GM19463 (cell line): ENCODE results near the gene SLC28A1.
"Not testable (repeated sequence)": the region's sequence is repeated elsewhere in the genome, so short reads cannot be mapped to it uniquely, and the experiment has no call there.

Experiments used
- ATAC-seq: cut with Tn5 transposase; IDR thresholded peaks from one replicate; pipeline ENCODE4 v1.9.1; 2021; ENCODE audit warnings: mild to moderate bottlenecking, moderate library complexity; ENCODE audit not compliant: unreplicated experiment

Gene SLC28A1

DNA sequence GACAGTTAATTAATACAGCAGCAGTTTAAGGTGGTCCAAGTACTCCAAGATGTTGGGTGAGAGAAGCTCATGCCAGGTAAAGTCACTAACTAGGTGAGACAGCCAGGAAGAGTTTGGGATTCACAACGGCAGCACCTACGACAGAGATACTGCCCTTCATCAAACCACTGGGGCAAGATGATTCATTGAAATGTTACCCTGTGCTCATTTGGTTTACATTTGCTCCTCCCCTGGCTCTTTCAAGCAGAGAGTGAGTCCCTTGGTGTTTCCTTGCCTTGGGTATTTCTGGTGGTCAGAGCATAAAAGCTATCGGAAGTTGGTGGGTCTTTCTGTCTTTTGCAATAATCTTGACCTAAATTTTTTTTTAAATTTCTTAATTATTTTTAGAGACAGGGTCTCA, 77.2 kb downstream of the SLC28A1 start:
- no peak for ATAC-seq

DNA sequence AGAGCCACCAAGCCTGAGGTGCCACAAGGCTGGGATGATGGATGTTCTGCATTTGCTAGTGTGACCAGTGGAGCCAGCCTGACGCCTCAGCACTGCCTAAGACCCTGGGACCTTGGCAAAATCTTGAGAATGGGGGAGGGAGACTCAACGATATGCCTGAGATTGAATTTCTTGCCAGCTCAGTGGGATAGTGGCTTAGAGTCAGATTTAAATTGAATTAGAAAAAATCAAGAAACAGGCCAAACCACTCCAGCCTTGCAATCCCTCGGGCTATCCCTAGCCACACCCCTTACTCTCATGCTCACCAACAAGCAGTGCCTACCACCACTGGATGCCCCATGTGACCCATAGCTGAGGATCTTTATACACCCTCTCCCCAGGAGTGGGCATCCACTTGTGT, 78.5 kb downstream of the SLC28A1 start:
- no peak for ATAC-seq

DNA sequence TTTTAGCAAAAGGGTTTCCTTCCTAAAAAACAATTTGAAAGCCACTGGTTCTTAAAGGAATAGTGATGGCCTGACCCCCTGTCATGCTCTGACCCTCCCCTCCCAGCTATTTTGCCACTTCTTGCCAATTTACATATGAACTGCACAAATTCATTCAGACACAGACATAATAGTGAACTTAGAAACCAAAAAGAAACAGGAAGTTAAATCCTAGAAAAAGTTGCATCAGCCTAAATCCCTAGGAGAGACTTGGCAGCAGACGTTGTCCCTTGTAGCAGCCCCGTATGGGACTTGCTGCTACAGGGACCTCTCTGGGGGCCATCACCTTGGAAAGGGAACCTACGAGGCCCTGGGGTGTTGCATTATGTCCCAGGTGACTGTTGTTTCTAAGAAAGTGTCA, 82.9 kb downstream of the SLC28A1 start:
- no peak for ATAC-seq

DNA sequence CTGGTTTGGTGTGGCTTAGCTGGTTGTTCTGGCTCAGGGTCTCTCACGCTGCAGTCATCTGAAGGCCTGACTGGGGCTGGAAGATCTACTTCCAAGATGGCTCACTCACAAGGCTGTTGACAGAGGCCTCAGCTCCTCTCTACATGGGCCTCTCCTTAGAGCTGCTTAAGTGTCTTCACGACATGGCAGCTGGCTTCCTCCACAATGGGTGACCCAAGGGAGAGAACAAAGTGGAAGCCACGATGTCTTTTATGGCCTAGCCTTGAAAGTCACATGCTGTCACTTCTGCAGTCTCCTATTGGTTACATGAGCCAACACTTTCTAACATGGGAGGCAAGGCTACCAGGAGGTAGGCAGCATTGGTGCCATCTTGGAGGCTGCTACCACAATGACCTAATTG, 83.8 kb downstream of the SLC28A1 start:
- ATAC-seq, result no peak

DNA sequence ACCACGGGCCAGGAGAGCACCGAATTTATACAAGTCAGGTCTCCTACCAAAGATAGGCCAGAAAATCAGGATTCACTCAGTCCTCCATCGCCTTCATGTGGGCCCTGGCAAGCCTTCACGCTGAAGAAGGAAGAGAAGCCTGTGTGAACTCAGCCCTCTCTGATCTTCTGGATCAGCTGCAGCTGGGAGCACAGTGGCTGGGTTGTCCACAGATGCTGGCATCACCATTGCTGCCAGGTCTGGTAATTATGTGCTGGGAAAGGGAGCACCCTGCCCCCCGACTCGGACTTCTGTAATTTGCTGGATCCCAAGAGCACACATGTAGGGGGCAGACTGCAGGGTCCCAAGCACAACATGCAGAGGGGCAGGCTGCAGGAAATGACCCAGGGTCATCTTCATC, 84.8 kb downstream of the SLC28A1 start:
- no peak for ATAC-seq

DNA sequence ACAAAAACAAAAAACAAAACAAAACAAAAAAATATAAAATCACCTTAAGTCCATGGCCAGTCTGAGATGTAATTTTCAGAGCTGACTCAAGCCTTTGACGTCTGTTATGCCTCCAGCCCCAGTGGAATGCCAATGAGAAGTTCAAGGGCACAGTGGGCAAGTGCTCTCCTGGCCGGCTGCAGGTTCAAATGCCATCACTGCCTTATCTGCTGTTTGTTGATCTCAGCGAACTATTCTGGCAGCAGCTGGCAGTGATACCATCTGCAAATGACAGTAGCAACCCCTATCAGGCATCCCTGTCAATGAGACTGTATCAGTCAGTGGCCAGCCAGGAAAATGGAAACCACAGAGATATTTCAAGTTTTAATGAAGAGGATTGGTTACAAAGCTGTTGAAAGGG, 86.4 kb downstream of the SLC28A1 start:
- ATAC-seq, result no peak

DNA sequence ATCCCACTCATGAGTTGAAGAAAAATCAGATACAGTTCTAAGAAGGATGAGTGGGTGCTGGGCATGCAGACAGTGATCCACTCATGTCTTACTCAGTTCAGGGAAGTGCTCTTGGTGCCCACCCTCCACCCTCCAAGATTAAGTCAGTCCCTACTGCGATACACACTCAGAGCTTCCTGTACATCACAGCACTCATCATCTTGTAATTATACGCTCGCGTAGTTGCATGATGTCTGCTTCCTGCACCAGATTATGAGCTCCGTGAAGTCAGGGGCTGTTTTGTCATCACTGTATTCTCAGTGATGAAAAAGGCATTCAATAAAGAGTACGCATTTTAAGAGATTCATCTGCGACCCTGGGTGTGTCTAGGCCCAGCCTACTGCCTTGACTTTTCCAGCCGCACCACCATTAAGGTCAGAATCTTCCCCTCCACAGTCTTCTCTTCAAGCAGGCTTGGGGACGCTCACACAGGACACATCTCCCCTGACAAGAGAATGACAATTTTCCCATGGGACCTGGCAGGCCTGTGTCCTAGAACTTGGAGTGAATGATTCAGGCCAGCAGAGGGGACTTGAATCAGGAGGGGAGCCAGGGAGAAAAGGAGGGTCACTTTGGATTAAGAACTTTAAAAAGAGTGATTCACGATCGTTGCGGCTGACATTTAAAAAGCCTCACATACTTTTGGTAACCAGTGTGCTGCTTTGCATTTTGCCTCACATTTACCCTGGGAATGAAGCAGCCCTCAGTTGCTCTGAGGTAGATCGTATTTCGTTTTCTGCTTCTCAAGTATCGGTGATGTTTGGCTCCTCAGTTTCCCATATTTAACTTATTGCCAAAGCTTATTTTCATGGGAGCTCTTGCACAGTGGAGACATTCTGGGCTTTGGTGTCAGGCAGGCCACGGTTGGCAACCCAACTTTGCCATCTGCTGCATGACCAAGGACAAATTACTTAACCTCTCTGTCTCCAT, 89.3 kb downstream of the SLC28A1 start:
- no peak for ATAC-seq

DNA sequence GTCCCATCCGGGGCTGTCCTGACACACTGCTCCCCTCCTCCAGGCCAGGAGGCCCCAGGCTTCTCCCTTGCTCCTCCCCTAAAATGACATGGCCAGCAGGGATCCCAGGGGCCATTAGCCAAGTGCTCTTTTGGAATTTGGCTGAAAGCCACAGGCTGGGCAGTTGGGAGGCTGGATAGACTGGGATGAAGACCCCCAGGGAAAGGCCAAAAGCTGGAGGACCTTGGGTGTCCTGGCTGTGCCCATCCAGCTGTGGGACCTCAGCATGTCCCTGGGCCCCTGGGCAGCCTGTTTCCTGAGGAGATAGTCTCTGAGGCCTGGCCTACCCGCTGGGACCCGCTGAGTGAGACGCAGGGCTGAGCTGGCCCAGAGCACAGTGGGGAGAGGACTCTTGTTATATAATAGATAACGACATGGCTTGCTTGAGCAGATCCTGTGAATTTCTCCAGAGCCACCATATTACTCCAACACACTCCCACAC, 91.4 kb downstream of the SLC28A1 start:
- ATAC-seq, result no peak

DNA sequence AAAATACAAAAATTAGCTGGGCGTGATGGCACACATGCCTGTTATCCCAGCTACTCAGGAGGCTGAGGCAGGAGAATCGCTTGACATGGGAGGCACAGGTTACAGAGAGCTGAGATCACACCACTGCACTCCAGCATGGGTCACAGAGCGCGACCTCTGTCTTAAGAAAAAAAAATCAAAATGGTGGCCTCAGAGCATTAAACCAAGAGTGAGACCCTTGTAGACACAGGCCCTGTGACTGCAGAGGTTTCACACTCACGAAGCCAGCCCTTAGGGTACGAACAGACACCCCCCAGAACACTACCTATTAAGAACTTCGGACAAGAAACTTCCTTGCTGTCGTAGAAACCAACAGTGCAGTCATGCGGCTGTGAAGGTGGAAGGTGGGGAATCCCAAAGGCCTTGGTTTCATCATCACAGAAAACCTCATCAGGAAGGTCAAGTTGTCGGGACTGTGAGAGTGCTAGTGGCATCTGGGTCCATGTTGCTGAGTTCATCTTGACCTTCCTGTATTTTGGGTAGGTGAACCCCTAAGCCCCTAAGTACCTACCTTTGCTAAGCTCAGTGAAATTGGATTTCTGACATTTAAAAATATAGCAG, 92.4 kb downstream of the SLC28A1 start:
- no peak for ATAC-seq

DNA sequence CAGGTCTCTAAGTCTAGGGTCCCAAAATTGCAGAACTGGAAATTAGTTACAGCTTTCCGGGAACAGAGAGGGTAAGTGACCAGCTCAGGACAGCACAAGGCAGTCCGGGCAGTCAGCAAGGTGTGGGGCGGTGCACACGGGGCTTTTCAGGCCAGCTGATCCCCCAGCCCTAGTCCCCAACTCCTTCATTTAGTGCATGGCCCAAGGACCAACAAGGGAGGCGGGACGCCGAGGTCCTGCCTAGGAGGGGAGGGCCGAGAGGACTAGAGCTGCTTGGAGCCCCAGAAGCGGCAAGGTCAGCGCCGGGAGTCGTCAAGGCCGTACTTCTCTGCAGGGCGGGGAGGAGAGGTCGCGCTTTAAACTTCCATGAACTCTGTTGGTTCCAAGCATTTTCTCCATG, 95.2 kb downstream of the SLC28A1 start:
- no peak for ATAC-seq

DNA sequence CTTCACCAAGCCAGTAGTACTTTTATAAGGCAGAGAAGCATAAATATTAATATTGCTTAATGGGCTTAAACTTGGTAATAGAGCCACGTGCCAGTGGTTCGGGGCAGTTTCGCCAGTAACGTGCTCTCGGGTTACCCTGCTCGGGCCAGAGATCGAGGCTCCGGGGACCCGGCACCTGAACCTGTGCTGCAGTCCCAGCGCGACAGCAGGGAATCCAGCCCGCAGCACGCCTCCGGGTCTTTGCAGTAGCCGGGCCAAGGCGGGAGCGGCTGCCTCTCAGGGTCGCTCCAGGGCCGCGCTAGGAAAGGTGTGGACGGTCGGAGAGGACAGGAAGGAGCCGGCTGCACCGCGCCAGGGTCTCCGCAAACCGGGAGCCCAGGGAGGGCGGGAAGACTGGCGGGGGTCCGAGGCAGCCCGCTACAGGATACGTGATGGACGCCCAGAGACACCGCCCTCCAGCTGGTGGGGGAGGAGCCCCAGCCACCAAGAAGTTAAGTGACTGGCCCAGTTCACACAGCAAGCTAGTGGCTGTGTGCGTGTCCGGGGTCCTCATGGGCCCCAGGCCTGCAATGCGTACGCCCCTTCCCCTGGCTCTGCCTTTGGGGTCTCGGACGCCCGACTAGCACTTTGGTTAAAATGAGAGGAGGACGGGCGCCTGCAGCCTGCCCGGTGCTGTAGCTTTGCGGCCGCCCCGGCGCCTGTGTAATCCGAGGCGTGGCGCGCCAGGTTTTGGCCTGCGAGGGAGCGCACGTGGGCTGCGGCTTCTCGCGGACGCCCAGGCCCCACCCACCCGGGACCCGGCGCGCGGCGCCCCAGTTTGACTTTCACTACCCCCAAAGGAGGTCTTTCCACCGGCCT, 96.0 kb downstream of the SLC28A1 start:
- peak; percentile 44 for ATAC-seq

DNA sequence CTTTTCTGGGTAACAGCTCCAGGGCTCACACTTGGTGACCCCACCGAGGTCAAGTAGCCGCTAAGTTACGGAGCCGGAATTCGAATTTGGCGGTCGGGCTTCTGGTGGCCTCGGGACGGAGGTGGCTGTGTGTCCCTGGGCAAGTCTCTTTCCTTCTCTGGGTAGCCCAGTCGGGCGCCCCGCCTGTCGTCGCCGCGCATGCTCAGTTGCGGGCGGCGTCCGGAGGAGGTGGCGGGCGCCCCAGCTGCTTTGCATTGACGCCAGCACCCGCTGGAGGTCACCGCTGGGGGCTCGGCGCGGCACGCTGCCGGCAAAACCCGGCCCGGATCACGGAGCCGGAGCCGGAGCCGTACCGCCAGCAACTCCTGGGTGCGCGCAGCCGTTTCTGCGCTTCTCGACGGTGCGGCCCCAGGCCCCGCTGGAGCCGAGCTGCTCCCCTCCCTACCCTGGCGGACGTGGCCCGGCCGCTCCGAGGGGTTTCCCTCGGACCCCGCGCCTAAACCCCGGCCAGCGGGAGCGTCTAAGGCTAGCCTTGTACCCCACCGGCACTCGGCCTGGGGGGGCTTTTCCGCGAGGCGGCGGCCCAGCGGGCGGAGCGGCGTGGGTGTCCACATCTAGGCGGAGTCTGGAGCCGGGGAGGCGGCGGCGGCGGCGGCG, 96.7 kb downstream of the SLC28A1 start:
- peak; percentile 66 for ATAC-seq

DNA sequence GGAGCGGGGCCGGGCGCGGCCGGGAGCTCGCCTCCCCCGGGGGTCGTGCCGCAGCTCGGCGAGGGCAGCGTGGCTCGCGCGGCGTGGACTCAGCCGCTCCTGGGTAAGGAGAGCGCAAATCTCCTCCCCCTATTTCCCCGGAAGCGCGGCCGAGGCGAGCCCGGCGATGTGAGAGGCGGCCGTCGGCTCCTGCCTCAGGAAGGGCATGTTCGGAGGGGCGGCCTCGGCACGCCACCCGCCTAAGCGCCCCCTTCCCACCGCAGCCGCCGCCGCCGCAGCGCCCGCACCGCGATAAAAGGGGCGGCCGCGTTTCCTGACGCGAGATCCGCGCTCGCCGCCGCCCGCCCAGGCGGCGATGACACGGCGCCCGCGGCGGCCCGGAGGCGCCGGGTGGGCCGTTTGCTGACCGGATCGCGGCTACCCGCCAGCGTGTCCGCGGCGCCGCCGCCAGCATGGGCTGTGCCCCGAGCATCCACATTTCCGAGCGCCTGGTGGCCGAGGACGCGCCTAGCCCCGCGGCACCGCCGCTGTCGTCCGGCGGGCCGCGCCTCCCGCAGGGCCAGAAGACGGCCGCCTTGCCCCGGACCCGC, 97.3 kb downstream of the SLC28A1 start, which contains the start of gene PDE8A:
TSS of gene PDE8A (plus strand) at position 146 of the 590 bp plus-strand sequence. CDS start at position 453, 307 bp downstream.
- peak; percentile 15 for ATAC-seq

DNA sequence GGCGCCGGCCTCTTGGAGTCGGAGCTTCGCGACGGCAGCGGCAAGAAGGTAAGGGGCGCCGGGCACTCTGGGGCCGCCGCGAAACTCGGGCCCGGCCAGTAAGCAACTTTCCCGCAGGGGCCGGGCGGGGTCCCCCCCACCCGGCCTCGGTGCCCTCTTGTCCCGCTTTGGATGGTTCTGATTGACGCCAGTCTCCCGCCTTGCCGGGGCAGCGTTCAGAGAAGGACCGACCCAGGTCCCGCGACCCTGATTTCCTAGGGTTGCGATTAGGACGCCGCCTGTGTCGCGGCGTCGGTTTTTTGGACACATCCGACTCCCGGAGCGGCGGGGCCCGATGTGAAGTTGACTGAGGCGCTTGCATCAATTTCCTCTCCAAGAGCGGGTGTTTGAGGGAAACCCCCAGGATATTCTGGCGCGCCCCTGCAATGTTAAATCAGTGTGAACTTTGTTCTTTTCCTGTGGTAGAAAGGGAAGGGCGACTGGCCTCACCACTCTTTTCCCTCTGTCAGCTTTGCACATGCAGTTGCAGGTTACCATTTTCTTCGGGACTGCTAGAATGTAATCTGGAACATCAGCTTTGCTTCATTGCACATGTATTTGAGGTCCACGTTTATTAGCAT, 97.9 kb downstream of the SLC28A1 start:
- ATAC-seq, result no peak

DNA sequence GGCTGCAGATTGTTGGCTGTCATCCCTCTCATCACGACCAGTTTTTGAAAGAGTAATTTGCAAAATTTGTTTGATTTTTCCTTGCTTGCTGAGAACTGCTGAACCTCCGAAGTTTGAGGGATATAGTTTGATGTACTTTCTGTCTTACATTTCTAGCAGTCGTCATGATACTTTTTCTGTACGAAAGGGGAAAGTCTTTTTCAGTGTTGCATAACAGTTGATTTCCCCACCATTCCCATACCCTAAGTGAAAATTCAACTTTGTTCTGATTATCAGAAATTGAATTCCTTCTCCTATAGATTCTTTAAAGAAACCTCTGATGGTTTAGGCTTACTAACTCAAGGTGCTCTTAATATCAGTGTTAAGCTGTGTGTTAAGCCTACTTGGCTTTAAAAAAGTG, 98.8 kb downstream of the SLC28A1 start:
- no peak for ATAC-seq

DNA sequence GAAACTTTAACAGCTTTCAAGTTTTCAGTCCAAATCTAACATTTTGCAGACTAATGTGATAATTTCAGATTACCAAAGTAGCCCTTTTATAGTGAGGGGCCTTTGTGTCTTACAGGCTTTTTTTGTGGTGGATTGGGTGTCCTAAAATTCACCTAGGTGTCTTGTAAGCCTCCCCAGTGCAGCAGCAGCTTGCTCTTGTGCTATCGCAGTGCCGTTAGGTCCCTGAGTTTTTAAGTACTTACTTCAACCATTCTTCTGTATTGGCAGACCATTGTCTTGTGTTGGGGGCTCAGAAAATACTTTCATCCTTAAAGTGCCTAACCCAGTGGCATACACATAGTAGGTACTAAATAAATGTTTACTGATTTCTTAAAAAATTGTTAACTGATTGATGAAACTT, 99.2 kb downstream of the SLC28A1 start:
- no peak for ATAC-seq

DNA sequence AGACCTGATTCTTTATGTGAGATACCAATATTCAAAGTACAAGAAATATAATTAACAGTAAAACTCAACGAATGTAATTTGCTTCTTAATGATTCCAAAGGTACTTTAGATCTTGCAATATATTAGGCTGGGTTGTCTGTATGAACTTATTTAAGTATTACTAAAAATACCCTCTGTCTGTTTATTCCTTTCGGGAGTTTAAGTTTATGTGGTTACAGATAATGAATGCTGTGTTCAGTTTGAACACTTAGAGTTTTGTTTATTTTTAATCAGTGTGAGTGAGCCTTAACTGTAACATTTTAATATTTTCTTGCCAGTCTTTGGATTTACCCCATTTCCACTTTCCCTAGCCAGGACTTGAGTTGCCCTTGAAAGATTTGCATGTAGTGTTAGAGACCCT, 100.7 kb downstream of the SLC28A1 start:
- ATAC-seq, result no peak

DNA sequence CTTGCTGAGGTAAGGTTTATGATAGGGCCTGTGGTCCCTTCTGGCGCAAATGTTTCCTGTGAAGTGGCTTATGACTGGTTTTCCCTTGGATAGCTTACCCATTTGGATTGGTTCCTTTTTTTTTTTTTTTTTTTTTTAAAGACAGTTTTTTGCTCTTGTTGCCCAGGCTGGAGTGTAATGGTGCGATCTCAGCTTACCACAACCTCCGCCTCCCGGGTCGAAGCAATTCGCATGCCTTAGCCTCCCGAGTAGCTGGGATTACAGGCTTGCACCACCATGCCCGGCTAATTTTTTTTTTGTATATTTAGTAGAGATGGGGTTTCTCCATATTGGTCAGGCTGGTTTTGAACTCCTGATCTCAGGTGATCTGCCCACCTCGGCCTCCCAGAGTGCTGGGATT, 102.9 kb downstream of the SLC28A1 start:
- ATAC-seq, result not testable (repeated sequence)

DNA sequence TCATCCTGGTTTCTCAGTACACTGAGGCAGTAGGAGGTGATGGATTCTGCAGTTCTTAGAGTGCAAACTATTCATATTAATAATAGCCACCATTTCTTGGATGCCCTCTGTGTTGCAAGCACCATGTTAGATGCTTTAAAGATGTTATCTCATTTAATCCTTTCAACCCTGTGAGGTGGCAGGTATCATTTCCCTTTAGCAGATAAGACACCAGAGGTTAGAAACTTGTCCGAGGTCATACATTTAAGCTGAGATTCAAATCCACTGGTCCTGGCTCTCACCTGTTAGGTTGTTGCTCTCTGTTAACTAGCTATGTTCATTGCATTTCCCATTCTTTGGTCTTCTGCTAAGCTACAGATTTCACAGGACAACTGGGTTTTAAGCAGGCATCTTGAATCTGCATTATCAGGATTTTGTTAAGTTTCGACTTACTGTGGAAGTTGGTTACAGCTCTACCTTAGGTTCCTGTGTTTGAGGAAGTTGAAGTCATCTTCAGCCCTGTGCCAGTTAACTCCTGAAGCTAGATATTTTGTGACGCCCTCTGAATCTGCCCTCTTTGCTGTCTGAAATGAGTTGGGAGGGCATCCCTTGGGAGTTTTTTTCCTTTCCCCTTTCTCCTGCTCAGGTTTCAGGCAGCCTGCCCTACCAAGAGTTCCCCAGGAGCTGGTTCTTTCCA, 103.6 kb downstream of the SLC28A1 start:
- ATAC-seq, result no peak
